HEK293 (cell line): ENCODE data around the gene ETV6.

ENCODE experiments used
- CTCF ChIA-PET: fragments of 350-600 bp; formaldehyde crosslinking; extraction: SDS; loops from one replicate; lab custom pipeline; 2021; ENCODE audit warnings: antibody characterized with exemption; lab: Yijun Ruan, JAX
- POLR2A ChIA-PET: fragments of 300-600 bp; formaldehyde crosslinking; extraction: SDS; loops from one replicate; lab custom pipeline; 2020; ENCODE audit warnings: antibody characterized with exemption, inconsistent platforms; lab: Yijun Ruan, JAX
- H3K27ac ChIP-seq: fragments of 200-500 bp; sonication (Bioruptor generic); 2 replicates; pipeline ENCODE4 v1.5.1; 2014; ENCODE audit warnings: low read depth, low read length, control low read depth, inconsistent platforms; ENCODE audit errors: extremely low read depth
- H3K36me3 ChIP-seq, 2 experiments: fragments of 200-500 bp in 1 of 2; sonication (Bioruptor generic) in 1 of 2; 1 replicate in 1 of 2; 2 replicates in 1 of 2; pipeline ENCODE4 v1.5.1; 2014 to 2017; ENCODE audit warnings: inconsistent platforms in 2 of 2, low read length in 2 of 2; ENCODE audit not compliant: control insufficient read depth in 2 of 2, insufficient read depth in 1 of 2
- H3K4me1 ChIP-seq: fragments of 200-500 bp; sonication (Bioruptor generic); 2 replicates; pipeline ENCODE4 v1.5.1; 2014; ENCODE audit warnings: mild to moderate bottlenecking, low read length, inconsistent platforms; ENCODE audit not compliant: control insufficient read depth, insufficient read depth
- H3K4me3 ChIP-seq: 2 replicates; pipeline ENCODE4 v1.5.1; 2011; ENCODE audit warnings: low read depth, mild to moderate bottlenecking, control low read depth, low read length, moderate library complexity
- H3K9me3 ChIP-seq: fragments of 200-500 bp; sonication (Bioruptor generic); 2 replicates; pipeline ENCODE4 v1.5.1; 2014; ENCODE audit warnings: low read depth, low read length, inconsistent platforms; ENCODE audit not compliant: control insufficient read depth, insufficient read depth
- BCL11A ChIP-seq: fragments of 450-650 bp; formaldehyde crosslinking; IDR thresholded peaks from 2 replicates; pipeline ENCODE4 v1.5.1; 2016; ENCODE audit warnings: low read depth, missing biosample characterization, missing genetic modification characterization
- MZF1 ChIP-seq: fragments of 450-650 bp; formaldehyde crosslinking; IDR thresholded peaks from 2 replicates; pipeline ENCODE4 v1.5.1; 2017; ENCODE audit warnings: missing biosample characterization, missing genetic modification characterization, borderline replicate concordance
- PRDM1 ChIP-seq: fragments of 450-650 bp; formaldehyde crosslinking; IDR thresholded peaks from 2 replicates; pipeline ENCODE4; 2016; ENCODE audit warnings: missing biosample characterization, missing genetic modification characterization
- YY2 ChIP-seq: fragments of 450-650 bp; formaldehyde crosslinking; IDR thresholded peaks from 2 replicates; pipeline ENCODE4 v1.5.1; 2016; ENCODE audit warnings: missing biosample characterization, missing genetic modification characterization
- ZBTB1 ChIP-seq: fragments of 450-650 bp; formaldehyde crosslinking; IDR thresholded peaks from 2 replicates; pipeline ENCODE4 v1.5.1; 2016; ENCODE audit warnings: missing biosample characterization, missing genetic modification characterization
- ZNF114 ChIP-seq: fragments of 450-650 bp; formaldehyde crosslinking; IDR thresholded peaks from 2 replicates; pipeline ENCODE4 v1.5.0; 2017; ENCODE audit warnings: missing biosample characterization, missing genetic modification characterization
- ZNF184 ChIP-seq: fragments of 450-650 bp; IDR thresholded peaks from 2 replicates; pipeline ENCODE4 v1.5.1; 2018; ENCODE audit warnings: missing biosample characterization, mild to moderate bottlenecking, missing genetic modification characterization
- ZNF202 ChIP-seq: fragments of 450-650 bp; formaldehyde crosslinking; IDR thresholded peaks from 2 replicates; pipeline ENCODE4 v1.5.1; 2016; ENCODE audit warnings: missing biosample characterization, missing genetic modification characterization, borderline replicate concordance
- ZNF248 ChIP-seq: fragments of 450-650 bp; formaldehyde crosslinking; IDR thresholded peaks from 2 replicates; pipeline ENCODE4 v1.5.1; 2017; ENCODE audit warnings: missing biosample characterization, missing genetic modification characterization
- ZNF549 ChIP-seq: fragments of 450-650 bp; IDR thresholded peaks from 2 replicates; pipeline ENCODE4 v1.5.1; 2018; ENCODE audit warnings: missing biosample characterization, missing genetic modification characterization, mild to moderate bottlenecking, inconsistent platforms, moderate library complexity
- ZNF555 ChIP-seq: fragments of 450-650 bp; formaldehyde crosslinking; conservative IDR thresholded peaks from 2 replicates; pipeline ENCODE4 v1.5.1; 2017; ENCODE audit warnings: missing biosample characterization, mild to moderate bottlenecking, missing genetic modification characterization, inconsistent platforms
- TF ChIP-seq, protein P1 (sequence below): fragments of 450-650 bp; formaldehyde crosslinking; IDR thresholded peaks from 2 replicates; pipeline ENCODE4 v1.5.1; 2016; ENCODE audit warnings: missing biosample characterization, missing genetic modification characterization
- TF ChIP-seq, protein P2 (sequence below): fragments of 450-650 bp; formaldehyde crosslinking; IDR thresholded peaks from 2 replicates; pipeline ENCODE4 v1.5.1; 2016; ENCODE audit warnings: missing biosample characterization, missing genetic modification characterization
- TF ChIP-seq, protein P3 (sequence below): fragments of 450-650 bp; formaldehyde crosslinking; optimal IDR thresholded peaks from 2 replicates; pipeline ENCODE3; 2016; ENCODE audit warnings: missing biosample characterization, mild to moderate bottlenecking, missing genetic modification characterization
- TF ChIP-seq, protein P4 (sequence below): fragments of 450-650 bp; formaldehyde crosslinking; IDR thresholded peaks from 2 replicates; pipeline ENCODE4 v1.5.1; 2016; ENCODE audit warnings: missing biosample characterization, missing genetic modification characterization
- TF ChIP-seq, protein P5 (sequence below): fragments of 450-650 bp; formaldehyde crosslinking; IDR thresholded peaks from 2 replicates; pipeline ENCODE4; 2016; ENCODE audit warnings: missing biosample characterization, missing genetic modification characterization
- TF ChIP-seq, protein P6 (sequence below): fragments of 450-650 bp; IDR thresholded peaks from 2 replicates; pipeline ENCODE4 v1.5.1; 2018; ENCODE audit warnings: missing biosample characterization, missing genetic modification characterization
- TF ChIP-seq, protein P7 (sequence below): fragments of 450-650 bp; formaldehyde crosslinking; IDR thresholded peaks from 2 replicates; pipeline ENCODE4 v1.5.1; 2016; ENCODE audit warnings: missing biosample characterization, missing genetic modification characterization
- TF ChIP-seq, protein P8 (sequence below): sonication (generic); formaldehyde crosslinking; IDR thresholded peaks from 2 replicates; pipeline ENCODE4 v1.8.1; 2022; ENCODE audit warnings: mild to moderate bottlenecking, moderate library complexity, missing genetic modification reagents

Gene ETV6

DNA sequence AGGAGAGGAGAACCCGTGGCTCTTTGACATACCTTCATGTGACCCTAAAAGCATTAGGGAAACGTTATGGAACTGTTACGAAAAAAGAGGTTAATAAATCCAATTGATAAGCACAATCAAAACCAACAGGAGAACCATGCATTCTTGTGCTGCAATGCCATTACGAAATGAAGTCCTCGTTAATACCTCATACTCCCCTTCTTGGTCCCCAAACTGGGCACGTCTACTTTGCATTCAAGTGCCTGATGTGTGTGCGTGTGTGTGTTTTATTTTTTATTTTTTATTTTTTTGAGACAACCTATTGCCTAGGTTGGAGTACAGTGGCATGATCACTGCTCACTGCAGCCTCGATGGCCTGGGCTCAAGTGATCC, 150.0 kb downstream of the ETV6 start:
- Histone ChIP-seq H3K27ac (no peak overlapping the region), H3K36me3 (no peaks in the 10 kb centered on the region), H3K4me3 (no peak overlapping the region), H3K9me3 (no peaks in the 10 kb centered on the region), H3K4me1 (peaks cover 12% of the 10 kb centered on the region)
- no peak for TF ChIP-seq ZNF549 (tag by site-specific recombination)
- TF ChIP-seq YY2 (tag by site-specific recombination): no peak
- no peak for TF ChIP-seq PRDM1 (tag by site-specific recombination)
- TF ChIP-seq, protein P1, sequence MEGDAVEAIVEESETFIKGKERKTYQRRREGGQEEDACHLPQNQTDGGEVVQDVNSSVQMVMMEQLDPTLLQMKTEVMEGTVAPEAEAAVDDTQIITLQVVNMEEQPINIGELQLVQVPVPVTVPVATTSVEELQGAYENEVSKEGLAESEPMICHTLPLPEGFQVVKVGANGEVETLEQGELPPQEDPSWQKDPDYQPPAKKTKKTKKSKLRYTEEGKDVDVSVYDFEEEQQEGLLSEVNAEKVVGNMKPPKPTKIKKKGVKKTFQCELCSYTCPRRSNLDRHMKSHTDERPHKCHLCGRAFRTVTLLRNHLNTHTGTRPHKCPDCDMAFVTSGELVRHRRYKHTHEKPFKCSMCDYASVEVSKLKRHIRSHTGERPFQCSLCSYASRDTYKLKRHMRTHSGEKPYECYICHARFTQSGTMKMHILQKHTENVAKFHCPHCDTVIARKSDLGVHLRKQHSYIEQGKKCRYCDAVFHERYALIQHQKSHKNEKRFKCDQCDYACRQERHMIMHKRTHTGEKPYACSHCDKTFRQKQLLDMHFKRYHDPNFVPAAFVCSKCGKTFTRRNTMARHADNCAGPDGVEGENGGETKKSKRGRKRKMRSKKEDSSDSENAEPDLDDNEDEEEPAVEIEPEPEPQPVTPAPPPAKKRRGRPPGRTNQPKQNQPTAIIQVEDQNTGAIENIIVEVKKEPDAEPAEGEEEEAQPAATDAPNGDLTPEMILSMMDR (tag by site-specific recombination): no peak
- TF ChIP-seq, protein P2, sequence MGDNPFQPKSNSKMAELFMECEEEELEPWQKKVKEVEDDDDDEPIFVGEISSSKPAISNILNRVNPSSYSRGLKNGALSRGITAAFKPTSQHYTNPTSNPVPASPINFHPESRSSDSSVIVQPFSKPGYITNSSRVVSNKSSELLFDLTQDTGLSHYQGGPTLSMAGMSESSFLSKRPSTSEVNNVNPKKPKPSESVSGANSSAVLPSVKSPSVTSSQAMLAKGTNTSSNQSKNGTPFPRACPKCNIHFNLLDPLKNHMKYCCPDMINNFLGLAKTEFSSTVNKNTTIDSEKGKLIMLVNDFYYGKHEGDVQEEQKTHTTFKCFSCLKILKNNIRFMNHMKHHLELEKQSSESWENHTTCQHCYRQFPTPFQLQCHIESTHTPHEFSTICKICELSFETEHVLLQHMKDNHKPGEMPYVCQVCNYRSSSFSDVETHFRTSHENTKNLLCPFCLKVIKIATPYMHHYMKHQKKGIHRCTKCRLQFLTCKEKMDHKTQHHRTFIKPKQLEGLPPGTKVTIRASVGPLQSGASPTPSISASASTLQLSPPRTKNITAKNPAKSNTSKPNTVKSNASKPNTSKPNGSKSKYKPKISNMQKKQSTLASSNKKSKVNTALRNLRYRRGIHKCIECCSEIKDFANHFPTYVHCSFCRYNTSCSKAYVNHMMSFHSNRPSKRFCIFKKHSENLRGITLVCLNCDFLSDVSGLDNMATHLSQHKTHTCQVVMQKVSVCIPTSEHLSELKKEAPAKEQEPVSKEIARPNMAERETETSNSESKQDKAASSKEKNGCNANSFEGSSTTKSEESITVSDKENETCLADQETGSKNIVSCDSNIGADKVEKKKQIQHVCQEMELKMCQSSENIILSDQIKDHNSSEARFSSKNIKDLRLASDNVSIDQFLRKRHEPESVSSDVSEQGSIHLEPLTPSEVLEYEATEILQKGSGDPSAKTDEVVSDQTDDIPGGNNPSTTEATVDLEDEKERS (tag by site-specific recombination): no peak
- TF ChIP-seq, protein P3, sequence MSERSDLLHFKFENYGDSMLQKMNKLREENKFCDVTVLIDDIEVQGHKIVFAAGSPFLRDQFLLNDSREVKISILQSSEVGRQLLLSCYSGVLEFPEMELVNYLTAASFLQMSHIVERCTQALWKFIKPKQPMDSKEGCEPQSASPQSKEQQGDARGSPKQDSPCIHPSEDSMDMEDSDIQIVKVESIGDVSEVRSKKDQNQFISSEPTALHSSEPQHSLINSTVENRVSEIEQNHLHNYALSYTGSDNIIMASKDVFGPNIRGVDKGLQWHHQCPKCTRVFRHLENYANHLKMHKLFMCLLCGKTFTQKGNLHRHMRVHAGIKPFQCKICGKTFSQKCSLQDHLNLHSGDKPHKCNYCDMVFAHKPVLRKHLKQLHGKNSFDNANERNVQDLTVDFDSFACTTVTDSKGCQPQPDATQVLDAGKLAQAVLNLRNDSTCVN (tag by site-specific recombination): no peak
- TF ChIP-seq BCL11A: no peak
- TF ChIP-seq, protein P4, sequence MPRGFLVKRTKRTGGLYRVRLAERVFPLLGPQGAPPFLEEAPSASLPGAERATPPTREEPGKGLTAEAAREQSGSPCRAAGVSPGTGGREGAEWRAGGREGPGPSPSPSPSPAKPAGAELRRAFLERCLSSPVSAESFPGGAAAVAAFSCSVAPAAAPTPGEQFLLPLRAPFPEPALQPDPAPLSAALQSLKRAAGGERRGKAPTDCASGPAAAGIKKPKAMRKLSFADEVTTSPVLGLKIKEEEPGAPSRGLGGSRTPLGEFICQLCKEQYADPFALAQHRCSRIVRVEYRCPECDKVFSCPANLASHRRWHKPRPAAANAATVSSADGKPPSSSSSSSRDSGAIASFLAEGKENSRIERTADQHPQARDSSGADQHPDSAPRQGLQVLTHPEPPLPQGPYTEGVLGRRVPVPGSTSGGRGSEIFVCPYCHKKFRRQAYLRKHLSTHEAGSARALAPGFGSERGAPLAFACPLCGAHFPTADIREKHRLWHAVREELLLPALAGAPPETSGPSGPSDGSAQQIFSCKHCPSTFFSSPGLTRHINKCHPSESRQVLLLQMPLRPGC (tag by site-specific recombination): no peak
- TF ChIP-seq, protein P5, sequence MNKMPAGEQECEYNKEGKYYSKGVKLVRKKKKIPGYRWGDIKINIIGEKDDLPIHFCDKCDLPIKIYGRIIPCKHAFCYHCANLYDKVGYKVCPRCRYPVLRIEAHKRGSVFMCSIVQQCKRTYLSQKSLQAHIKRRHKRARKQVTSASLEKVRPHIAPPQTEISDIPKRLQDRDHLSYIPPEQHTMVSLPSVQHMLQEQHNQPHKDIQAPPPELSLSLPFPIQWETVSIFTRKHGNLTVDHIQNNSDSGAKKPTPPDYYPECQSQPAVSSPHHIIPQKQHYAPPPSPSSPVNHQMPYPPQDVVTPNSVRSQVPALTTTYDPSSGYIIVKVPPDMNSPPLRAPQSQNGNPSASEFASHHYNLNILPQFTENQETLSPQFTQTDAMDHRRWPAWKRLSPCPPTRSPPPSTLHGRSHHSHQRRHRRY (tag by site-specific recombination): no peak
- TF ChIP-seq, protein P6, sequence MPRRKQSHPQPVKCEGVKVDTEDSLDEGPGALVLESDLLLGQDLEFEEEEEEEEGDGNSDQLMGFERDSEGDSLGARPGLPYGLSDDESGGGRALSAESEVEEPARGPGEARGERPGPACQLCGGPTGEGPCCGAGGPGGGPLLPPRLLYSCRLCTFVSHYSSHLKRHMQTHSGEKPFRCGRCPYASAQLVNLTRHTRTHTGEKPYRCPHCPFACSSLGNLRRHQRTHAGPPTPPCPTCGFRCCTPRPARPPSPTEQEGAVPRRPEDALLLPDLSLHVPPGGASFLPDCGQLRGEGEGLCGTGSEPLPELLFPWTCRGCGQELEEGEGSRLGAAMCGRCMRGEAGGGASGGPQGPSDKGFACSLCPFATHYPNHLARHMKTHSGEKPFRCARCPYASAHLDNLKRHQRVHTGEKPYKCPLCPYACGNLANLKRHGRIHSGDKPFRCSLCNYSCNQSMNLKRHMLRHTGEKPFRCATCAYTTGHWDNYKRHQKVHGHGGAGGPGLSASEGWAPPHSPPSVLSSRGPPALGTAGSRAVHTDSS: no peak
- TF ChIP-seq ZNF555 (tag by site-specific recombination): no peak
- TF ChIP-seq, protein P7, sequence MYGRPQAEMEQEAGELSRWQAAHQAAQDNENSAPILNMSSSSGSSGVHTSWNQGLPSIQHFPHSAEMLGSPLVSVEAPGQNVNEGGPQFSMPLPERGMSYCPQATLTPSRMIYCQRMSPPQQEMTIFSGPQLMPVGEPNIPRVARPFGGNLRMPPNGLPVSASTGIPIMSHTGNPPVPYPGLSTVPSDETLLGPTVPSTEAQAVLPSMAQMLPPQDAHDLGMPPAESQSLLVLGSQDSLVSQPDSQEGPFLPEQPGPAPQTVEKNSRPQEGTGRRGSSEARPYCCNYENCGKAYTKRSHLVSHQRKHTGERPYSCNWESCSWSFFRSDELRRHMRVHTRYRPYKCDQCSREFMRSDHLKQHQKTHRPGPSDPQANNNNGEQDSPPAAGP (tag by site-specific recombination): no peak
- TF ChIP-seq, protein P8, sequence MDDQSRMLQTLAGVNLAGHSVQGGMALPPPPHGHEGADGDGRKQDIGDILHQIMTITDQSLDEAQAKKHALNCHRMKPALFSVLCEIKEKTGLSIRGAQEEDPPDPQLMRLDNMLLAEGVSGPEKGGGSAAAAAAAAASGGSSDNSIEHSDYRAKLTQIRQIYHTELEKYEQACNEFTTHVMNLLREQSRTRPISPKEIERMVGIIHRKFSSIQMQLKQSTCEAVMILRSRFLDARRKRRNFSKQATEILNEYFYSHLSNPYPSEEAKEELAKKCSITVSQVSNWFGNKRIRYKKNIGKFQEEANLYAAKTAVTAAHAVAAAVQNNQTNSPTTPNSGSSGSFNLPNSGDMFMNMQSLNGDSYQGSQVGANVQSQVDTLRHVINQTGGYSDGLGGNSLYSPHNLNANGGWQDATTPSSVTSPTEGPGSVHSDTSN (CRISPR knock-in tag): no peak
- TF ChIP-seq ZNF202 (tag by site-specific recombination): no peak
- TF ChIP-seq ZNF248 (tag by site-specific recombination): no peak
- TF ChIP-seq ZBTB1 (tag by site-specific recombination): no peak
- no peak for TF ChIP-seq ZNF114
- no peak for TF ChIP-seq MZF1 (tag by site-specific recombination)
- no peak for TF ChIP-seq ZNF184
- CTCF ChIA-PET: no interaction called here
- POLR2A ChIA-PET: no interaction called here
